BLaER1 (cell line): Measurements from ENCODE around the gene HRG.

Experiments used
- H3K27ac ChIP-seq: shearing (Covaris generic); formaldehyde crosslinking; 2 replicates; pipeline ENCODE4 v1.8.1; 2022
- H3K27me3 ChIP-seq: shearing (Covaris generic); formaldehyde crosslinking; 2 replicates; pipeline ENCODE4 v1.8.1; 2022
- H3K36me3 ChIP-seq: shearing (Covaris generic); formaldehyde crosslinking; 2 replicates; pipeline ENCODE4 v1.8.1; 2022
- H3K4me1 ChIP-seq: shearing (Covaris generic); formaldehyde crosslinking; 2 replicates; pipeline ENCODE4 v1.8.1; 2022
- H3K4me2 ChIP-seq: shearing (Covaris generic); formaldehyde crosslinking; 2 replicates; pipeline ENCODE4 v1.8.1; 2022
- H3K4me3 ChIP-seq: shearing (Covaris generic); formaldehyde crosslinking; 2 replicates; pipeline ENCODE4 v1.8.1; 2022
- H3K9ac ChIP-seq: shearing (Covaris generic); formaldehyde crosslinking; 2 replicates; pipeline ENCODE4 v1.8.1; 2022
- H3K9me3 ChIP-seq: shearing (Covaris generic); formaldehyde crosslinking; 2 replicates; pipeline ENCODE4 v1.8.1; 2022
- H4K20me1 ChIP-seq: shearing (Covaris generic); formaldehyde crosslinking; 2 replicates; pipeline ENCODE4 v1.8.1; 2022
- Cebpa-rat ChIP-seq: shearing (Covaris generic); IDR thresholded peaks from 2 replicates; pipeline ENCODE4 v1.8.1; 2022

Gene HRG

GRCh38 chr3:186665625-186666188 is at the start of gene HRG:
Gene HRG (plus strand): TSS chr3:186666014. CDS start chr3:186666032, 18 bp downstream.
- H3K9ac ChIP-seq: no peak within 1 kb of the TSS
- no peak for TF ChIP-seq Cebpa-rat
- H3K4me1 ChIP-seq: no peaks in the 10 kb centered on the region
- no peaks in the 10 kb centered on the region for H4K20me1 ChIP-seq
- no peak within 1 kb of the TSS for H3K4me3 ChIP-seq
- no peak within 1 kb of the TSS for H3K4me2 ChIP-seq
- no peaks in the 10 kb centered on the region for H3K9me3 ChIP-seq
- H3K27ac ChIP-seq: no peak within 1 kb of the TSS
- H3K36me3 ChIP-seq: no peaks in the 10 kb centered on the region
- no peaks in the 10 kb centered on the region for H3K27me3 ChIP-seq

DNA sequence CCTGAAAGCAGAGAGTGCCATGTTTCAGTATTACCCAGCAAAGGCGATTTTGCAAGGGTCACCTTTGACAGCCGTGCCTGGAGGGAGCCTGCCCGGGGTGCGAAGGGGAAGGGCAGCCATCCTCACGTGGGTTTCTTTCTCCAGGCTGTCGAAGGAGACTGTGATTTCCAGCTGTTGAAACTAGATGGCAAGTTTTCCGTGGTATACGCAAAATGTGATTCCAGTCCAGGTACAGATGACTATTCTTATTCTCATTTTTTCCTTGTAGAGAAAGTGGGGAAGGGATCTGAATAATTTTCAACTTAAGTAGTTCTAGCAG is 49.6 kb upstream of the HRG start:
- H3K4me2 ChIP-seq: no peak overlapping the region

GRCh38 chr3:186617036-186617946 is 48.5 kb upstream of the HRG start:
- no peaks in the 10 kb centered on the region for H3K36me3 ChIP-seq
- no peak overlapping the region for H3K4me3 ChIP-seq
- H3K27ac ChIP-seq: no peak overlapping the region

More for the DNA sequence above, 49.6 kb upstream of the HRG start:
- no peaks in the 10 kb centered on the region for H4K20me1 ChIP-seq
- H3K36me3 ChIP-seq: no peaks in the 10 kb centered on the region
- no peak overlapping the region for H3K9ac ChIP-seq
- no peak for TF ChIP-seq Cebpa-rat
- H3K4me1 ChIP-seq: peaks cover 20% of the 10 kb centered on the region
- no peak overlapping the region for H3K4me3 ChIP-seq
- no peaks in the 10 kb centered on the region for H3K9me3 ChIP-seq
- H3K27ac ChIP-seq: no peak overlapping the region
- no peaks in the 10 kb centered on the region for H3K27me3 ChIP-seq

GRCh38 chr3:186618318-186618938 is 47.4 kb upstream of the HRG start:
- no peak overlapping the region for H3K4me2 ChIP-seq
- no peak for TF ChIP-seq Cebpa-rat
- H4K20me1 ChIP-seq: no peaks in the 10 kb centered on the region
- no peaks in the 10 kb centered on the region for H3K27me3 ChIP-seq
- no peaks in the 10 kb centered on the region for H3K36me3 ChIP-seq
- no peak overlapping the region for H3K9ac ChIP-seq
- no peaks in the 10 kb centered on the region for H3K9me3 ChIP-seq
- H3K4me3 ChIP-seq: no peak overlapping the region
- H3K27ac ChIP-seq: no peak overlapping the region
- peaks cover 20% of the 10 kb centered on the region for H3K4me1 ChIP-seq

More at GRCh38 chr3:186617036-186617946, 48.5 kb upstream of the HRG start:
- no peaks in the 10 kb centered on the region for H4K20me1 ChIP-seq
- peak overlapping the region; percentile 16 for H3K4me2 ChIP-seq
- no peak for TF ChIP-seq Cebpa-rat
- peaks cover 20% of the 10 kb centered on the region for H3K4me1 ChIP-seq
- no peaks in the 10 kb centered on the region for H3K9me3 ChIP-seq
- H3K9ac ChIP-seq: no peak overlapping the region
- H3K27me3 ChIP-seq: no peaks in the 10 kb centered on the region

DNA sequence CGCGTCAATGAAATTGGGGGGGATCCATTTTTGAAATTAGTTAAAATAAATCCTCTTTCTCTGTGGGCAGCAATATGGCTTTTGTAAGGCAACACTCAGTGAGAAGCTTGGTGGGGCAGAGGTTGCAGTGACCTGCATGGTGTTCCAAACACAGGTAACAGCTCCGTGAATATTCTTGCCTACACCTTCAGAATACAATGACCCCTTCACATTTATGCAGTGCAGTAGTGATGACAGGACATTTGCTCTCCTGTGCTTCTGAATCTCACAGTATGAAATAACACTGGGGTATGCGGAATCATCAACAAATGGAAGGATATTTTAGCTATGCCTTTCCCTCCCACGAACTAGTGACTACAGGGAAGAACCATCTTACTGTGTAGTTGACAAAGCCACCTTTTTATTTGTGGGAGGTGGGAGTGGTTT is 46.0 kb upstream of the HRG start:
- H3K36me3 ChIP-seq: no peaks in the 10 kb centered on the region
- H3K4me1 ChIP-seq: peaks cover 9% of the 10 kb centered on the region
- no peak overlapping the region for H3K4me2 ChIP-seq
- no peak overlapping the region for H3K4me3 ChIP-seq
- no peaks in the 10 kb centered on the region for H4K20me1 ChIP-seq
- no peak overlapping the region for H3K27ac ChIP-seq
- H3K27me3 ChIP-seq: no peaks in the 10 kb centered on the region
- no peak for TF ChIP-seq Cebpa-rat
- H3K9me3 ChIP-seq: no peaks in the 10 kb centered on the region
- H3K9ac ChIP-seq: no peak overlapping the region

DNA sequence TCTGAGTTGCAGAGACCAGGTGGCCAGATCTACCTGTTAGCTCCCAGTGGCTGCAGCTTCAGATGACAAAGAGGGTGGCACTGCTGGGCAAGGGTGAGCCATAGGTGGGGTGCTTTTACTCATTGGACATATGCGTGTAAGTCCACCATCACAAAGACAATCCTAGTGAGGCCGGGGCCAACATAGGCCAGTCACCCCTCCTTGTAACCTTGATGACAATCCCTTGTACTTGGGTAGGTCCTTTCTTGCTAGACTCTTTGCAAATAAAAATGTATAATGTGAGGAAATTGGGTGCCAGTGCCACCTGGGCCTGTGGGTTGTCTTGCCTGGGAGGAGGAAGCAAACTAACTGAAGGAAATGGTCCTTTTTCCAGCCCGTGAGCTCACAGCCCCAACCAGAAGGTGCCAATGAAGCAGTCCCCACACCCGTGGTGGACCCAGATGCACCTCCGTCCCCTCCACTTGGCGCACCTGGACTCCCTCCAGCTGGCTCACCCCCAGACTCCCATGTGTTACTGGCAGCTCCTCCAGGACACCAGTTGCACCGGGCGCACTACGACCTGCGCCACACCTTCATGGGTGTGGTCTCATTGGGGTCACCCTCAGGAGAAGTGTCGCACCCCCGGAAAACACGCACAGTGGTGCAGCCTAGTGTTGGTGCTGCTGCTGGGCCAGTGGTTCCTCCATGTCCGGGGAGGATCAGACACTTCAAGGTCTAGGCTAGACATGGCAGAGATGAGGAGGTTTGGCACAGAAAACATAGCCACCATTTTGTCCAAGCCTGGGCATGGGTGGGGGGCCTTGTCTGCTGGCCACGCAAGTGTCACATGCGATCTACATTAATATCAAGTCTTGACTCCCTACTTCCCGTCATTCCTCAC is 45.4 kb upstream of the HRG start:
- Histone ChIP-seq H3K27me3 (no peaks in the 10 kb centered on the region), H3K4me3 (no peak overlapping the region), H3K27ac (no peak overlapping the region), H3K9ac (no peak overlapping the region), H4K20me1 (no peaks in the 10 kb centered on the region), H3K36me3 (no peaks in the 10 kb centered on the region), H3K9me3 (no peaks in the 10 kb centered on the region), H3K4me2 (no peak overlapping the region), H3K4me1 (peaks cover 8% of the 10 kb centered on the region)
- no peak for TF ChIP-seq Cebpa-rat

GRCh38 chr3:186621894-186622650 is 43.7 kb upstream of the HRG start:
- H3K4me2 ChIP-seq: no peak overlapping the region
- no peaks in the 10 kb centered on the region for H4K20me1 ChIP-seq
- H3K9me3 ChIP-seq: no peaks in the 10 kb centered on the region
- no peak for TF ChIP-seq Cebpa-rat
- H3K36me3 ChIP-seq: no peaks in the 10 kb centered on the region
- no peak overlapping the region for H3K4me3 ChIP-seq
- H3K27me3 ChIP-seq: no peaks in the 10 kb centered on the region
- no peak overlapping the region for H3K9ac ChIP-seq
- peaks cover 2% of the 10 kb centered on the region for H3K4me1 ChIP-seq
- no peak overlapping the region for H3K27ac ChIP-seq

DNA sequence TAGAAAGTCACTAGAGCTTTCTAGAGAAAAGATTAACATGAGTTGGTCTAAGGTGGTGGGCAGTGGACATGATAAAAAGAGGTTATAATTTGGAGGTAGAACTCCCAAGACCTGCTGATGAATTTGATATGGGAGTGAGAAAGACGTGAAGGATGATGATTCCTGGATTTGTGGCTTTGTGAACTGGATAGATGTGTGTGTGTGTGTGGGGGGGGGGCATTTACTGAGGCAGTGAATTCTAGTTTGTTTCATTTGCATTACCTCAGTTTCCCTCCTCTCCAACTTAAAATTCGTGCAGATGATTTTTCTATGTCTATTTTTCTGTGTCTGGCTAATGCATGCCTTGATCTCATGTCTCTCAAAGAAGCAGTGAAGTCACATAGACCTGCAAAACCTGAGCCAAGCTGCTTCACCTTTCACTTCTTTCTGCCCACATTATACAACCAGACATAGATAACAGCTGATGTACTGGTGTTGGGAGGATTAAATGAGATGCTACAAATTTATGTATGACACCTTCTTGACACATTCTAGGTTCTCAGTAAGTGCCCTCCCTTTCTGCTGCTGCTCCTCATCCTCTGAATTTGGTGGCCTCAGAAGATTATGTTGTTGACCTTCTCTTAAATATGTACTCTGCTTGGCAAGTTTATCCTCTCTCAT is 43.0 kb upstream of the HRG start:
- Histone ChIP-seq H3K27me3 (no peaks in the 10 kb centered on the region), H3K27ac (no peak overlapping the region), H3K9ac (no peak overlapping the region), H3K4me3 (no peak overlapping the region), H3K9me3 (no peaks in the 10 kb centered on the region), H4K20me1 (no peaks in the 10 kb centered on the region), H3K36me3 (no peaks in the 10 kb centered on the region), H3K4me2 (no peak overlapping the region), H3K4me1 (no peaks in the 10 kb centered on the region)
- no peak for TF ChIP-seq Cebpa-rat

DNA sequence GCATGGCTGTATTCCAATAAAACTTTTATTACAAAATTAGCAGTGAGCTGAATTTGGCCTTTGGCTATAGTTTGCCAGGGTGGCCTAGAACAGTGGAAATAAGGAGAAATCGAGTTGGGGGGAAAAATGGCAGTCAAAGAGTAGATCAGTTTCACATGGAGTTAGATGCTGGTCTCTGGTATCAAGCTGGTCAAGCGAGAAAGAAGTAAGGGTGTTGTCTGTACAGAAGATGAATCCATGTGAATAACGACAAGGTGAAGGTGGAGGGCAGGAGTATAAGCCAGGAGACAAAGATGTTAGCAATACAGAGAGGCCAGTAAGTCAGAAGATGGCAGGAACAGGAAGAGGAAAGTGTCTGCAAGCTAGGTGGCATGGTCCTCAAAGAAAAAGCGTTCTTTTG is 41.2 kb upstream of the HRG start:
- H3K4me2 ChIP-seq: no peak overlapping the region
- no peaks in the 10 kb centered on the region for H3K27me3 ChIP-seq
- no peaks in the 10 kb centered on the region for H3K4me1 ChIP-seq
- no peak for TF ChIP-seq Cebpa-rat
- H3K9me3 ChIP-seq: no peaks in the 10 kb centered on the region
- H3K9ac ChIP-seq: no peak overlapping the region
- H3K36me3 ChIP-seq: no peaks in the 10 kb centered on the region
- H3K4me3 ChIP-seq: no peak overlapping the region
- no peak overlapping the region for H3K27ac ChIP-seq
- H4K20me1 ChIP-seq: no peaks in the 10 kb centered on the region
